Skeletal muscle satellite cell (primary cell): Measurements from ENCODE around the gene ACSM6. TPM values are rescaled to one million over a fixed set of nuclear protein-coding genes. Genes with fewer than 3 reads are reported as not detected.

Experiments used
- H3K27me3 ChIP-seq: 2 replicates; pipeline ENCODE4 v1.7.0; 2013; ENCODE audit warnings: low read length; ENCODE audit not compliant: control insufficient read depth, insufficient read depth
- H3K36me3 ChIP-seq: 2 replicates; pipeline ENCODE4 v1.7.0; 2013; ENCODE audit warnings: mild to moderate bottlenecking, control low read depth, low read length; ENCODE audit not compliant: insufficient read depth
- H3K4me1 ChIP-seq: 2 replicates; pipeline ENCODE4 v1.7.0; 2013; ENCODE audit warnings: low read length; ENCODE audit not compliant: control insufficient read depth, insufficient read depth
- H3K4me2 ChIP-seq: 2 replicates; pipeline ENCODE4 v1.7.0; 2013; ENCODE audit warnings: mild to moderate bottlenecking, low read length
- H3K4me3 ChIP-seq: 2 replicates; pipeline ENCODE4 v1.7.0; 2013; ENCODE audit warnings: low read length
- H3K9ac ChIP-seq: 2 replicates; pipeline ENCODE4 v1.7.0; 2013; ENCODE audit warnings: mild to moderate bottlenecking, low read depth, low read length, moderate library complexity
- H3K9me3 ChIP-seq: replicated peaks from 2 replicates; pipeline ENCODE4 v1.7.0; 2013; ENCODE audit warnings: mild to moderate bottlenecking, control low read depth, low read length
- small RNA-seq: library from RNA; depleted of rRNA; stranded (forward); fragments of <200 nt; gene quantifications from one replicate; pipeline ENCODE3, GENCODE V24; 2012

The ACSM6 gene

DNA sequence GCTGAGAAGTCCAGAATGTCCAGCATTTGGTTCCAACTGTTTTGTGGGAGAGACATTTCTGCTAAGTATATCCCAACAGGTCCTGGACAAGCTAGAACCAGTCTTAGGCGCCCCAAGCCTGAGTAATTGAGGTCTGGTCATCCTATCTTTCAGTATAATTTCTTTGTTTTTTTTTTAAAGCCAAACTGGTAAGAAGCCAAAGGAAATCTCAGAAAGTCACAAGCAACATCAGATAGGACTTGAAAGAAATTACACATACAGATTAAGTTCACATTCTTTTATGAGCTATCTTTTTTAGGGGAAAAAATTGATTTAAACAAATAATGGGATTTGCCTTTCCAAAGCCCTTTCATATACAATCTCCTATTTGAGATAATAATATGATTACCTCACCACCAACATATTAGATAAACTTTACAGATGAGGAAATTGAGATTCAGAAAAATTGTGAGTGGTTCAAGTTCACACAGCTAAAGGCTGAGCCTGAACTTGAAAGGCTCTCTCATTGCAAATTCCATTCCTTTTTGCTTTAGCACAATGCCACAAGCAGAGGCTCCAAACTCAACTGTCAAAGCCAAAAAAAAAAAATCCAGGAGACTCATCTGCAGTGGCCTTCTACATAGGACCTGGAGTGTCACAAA is 81.8 kb downstream of the ACSM6 start:
- Histone ChIP-seq H3K9me3 (no peaks in the 10 kb centered on the region), H3K9ac (no peak overlapping the region), H3K4me2 (no peak overlapping the region), H3K4me3 (no peak overlapping the region), H3K27me3 (no peaks in the 10 kb centered on the region), H3K4me1 (peaks cover 21% of the 10 kb centered on the region), H3K36me3 (no peaks in the 10 kb centered on the region)

DNA sequence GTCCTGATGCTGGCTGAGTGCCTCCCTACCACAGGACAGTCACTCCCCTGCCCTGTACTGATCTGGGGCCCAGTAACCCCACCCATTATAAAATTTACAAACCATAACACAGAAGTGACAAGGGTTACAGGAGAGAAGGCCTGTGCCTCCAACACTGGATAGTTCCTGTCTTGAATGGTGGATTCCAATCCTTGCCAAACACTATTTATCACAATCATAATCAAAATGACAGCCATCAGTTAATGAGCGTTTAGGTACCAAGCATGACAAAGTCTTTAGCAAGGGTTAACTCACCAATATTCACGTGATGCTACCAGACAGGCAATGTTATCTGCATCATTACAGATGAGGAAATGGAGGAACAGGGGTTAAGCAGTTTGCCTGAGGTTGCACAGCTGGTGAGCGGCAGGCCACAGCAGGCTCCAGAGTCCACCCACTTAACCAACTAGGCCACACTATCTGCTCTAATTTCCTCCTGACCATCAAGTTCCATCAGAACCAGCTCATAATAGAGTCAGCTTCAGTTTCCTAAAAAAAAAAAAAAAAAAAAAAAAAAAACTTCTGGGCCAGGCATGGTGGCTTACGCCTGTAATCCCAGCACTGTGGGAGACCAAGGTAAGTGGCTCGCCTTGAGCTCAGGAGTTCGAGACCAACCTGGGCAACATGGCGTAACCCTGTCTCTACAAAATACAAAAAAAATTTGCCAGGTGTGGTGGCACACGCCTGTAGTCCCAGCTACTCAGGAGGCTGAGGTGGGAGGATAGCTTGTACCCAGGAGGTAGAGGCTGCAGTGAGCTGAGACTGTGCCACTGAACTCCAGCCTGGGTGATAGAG is 82.5 kb downstream of the ACSM6 start:
- Histone ChIP-seq H3K27me3 (no peaks in the 10 kb centered on the region), H3K4me1 (peaks cover 21% of the 10 kb centered on the region), H3K9me3 (no peaks in the 10 kb centered on the region), H3K4me3 (no peak overlapping the region), H3K9ac (no peak overlapping the region), H3K36me3 (no peaks in the 10 kb centered on the region), H3K4me2 (no peak overlapping the region)

DNA sequence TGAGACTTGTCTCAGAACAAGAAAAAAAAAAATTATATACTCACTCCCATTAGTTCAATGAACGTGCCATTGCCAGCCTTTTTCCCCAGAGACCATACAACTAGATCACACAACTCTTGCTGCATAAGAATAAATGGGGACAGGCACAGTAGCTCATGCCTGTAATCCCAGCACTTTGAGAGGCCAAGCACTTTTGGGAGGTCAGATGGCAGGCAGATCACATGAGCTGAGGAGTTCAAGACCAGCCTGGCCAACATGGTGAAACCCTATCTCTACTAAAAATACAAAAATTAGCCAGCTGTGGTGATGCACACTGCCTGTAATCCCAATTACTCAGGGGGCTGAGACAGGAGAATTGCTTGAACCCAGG is 83.1 kb downstream of the ACSM6 start:
- Histone ChIP-seq H3K4me2 (no peak overlapping the region), H3K4me3 (no peak overlapping the region), H3K36me3 (no peaks in the 10 kb centered on the region), H3K27me3 (no peaks in the 10 kb centered on the region), H3K9ac (no peak overlapping the region), H3K9me3 (no peaks in the 10 kb centered on the region), H3K4me1 (peaks cover 21% of the 10 kb centered on the region)

DNA sequence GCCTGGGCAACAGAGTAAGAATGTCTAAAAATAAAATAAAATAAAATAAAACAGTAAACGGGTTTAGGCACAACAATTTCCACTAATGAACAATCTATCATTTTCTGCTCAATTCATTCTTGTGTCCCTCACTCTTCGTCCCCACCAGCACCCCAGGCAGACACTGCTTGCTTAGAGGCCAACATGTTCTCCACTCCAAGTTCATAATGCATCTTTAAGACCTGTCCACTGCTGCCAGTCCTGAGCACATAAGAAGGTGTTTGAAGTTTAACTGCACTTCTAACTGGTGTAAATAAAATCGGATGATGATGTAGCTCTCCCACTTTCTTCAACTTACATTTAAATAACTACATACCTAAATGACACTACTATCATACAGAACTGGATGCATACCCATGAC is 83.6 kb downstream of the ACSM6 start:
- no peak overlapping the region for H3K4me3 ChIP-seq
- H3K27me3 ChIP-seq, result no peaks in the 10 kb centered on the region
- H3K9ac ChIP-seq, result no peak overlapping the region
- H3K9me3 ChIP-seq, result no peaks in the 10 kb centered on the region
- H3K36me3 ChIP-seq, result no peaks in the 10 kb centered on the region
- peaks cover 21% of the 10 kb centered on the region for H3K4me1 ChIP-seq
- no peak overlapping the region for H3K4me2 ChIP-seq

Small RNA genes lying within 50 kb of the gene (small RNA-seq; reads per million reads assigned to genes)
- not detected for gene AL157834.3
